Measurements from ENCODE around the gene HIRIP3. TPM values are rescaled to one million over a fixed set of nuclear protein-coding genes. Genes with fewer than 3 reads are reported as not detected.
A peak's percentile ranks its signal among the peaks of the same experiment; 100 is the strongest.

The HIRIP3 gene
- total RNA-seq, 3 donors from 2014 or later = 10.5 to 18.2 (median 15.5) TPM

DNA sequence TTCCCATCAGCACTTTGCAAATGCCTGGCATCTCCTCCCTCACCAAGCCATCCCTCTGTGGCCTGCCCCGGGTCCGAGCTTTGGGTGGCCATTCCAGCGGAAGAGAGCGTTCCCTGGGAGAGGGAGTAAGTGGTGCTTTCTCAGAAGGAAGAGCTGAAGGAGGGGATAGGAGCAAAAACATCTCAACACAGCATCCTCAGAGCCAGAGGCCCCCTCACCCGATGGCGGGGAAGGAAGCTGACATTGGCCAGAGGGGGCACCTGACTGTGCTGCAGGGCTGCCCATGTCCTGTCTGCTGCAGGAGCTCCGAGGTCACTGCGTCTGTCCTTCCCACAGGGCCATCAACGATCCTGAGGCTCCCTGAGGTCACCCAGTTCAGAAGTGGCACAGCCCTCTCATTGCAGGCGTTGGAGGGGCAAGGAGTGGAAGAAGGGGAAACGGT is 36.1 kb upstream of the HIRIP3 start:
- TF ChIP-seq POLR2AphosphoS5 (IDR thresholded peaks at IDR 0.05) = no peak
- no peak for TF ChIP-seq POLR2A (IDR thresholded peaks at IDR 0.05)
- TF ChIP-seq, protein P1, sequence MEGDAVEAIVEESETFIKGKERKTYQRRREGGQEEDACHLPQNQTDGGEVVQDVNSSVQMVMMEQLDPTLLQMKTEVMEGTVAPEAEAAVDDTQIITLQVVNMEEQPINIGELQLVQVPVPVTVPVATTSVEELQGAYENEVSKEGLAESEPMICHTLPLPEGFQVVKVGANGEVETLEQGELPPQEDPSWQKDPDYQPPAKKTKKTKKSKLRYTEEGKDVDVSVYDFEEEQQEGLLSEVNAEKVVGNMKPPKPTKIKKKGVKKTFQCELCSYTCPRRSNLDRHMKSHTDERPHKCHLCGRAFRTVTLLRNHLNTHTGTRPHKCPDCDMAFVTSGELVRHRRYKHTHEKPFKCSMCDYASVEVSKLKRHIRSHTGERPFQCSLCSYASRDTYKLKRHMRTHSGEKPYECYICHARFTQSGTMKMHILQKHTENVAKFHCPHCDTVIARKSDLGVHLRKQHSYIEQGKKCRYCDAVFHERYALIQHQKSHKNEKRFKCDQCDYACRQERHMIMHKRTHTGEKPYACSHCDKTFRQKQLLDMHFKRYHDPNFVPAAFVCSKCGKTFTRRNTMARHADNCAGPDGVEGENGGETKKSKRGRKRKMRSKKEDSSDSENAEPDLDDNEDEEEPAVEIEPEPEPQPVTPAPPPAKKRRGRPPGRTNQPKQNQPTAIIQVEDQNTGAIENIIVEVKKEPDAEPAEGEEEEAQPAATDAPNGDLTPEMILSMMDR (IDR thresholded peaks at IDR 0.05) = no peak
- intact Hi-C loops (cut with DNase I; ENCODE audit: low total_unique reads) = no loop called here
- Histone ChIP-seq H3K4me1 (no peaks in the 10 kb centered on the region), H3K27me3 (peaks cover 14 to 57% of the 10 kb centered on the region in 2 donors), H3K4me3 (no peak overlapping the region), H3K36me3 (no peaks in the 10 kb centered on the region), H3K9me3 (no peaks in the 10 kb centered on the region), H3K27ac (no peak overlapping the region)
- no peak for DNase-seq (ENCODE audit: low spot score in 2 of 2)

DNA sequence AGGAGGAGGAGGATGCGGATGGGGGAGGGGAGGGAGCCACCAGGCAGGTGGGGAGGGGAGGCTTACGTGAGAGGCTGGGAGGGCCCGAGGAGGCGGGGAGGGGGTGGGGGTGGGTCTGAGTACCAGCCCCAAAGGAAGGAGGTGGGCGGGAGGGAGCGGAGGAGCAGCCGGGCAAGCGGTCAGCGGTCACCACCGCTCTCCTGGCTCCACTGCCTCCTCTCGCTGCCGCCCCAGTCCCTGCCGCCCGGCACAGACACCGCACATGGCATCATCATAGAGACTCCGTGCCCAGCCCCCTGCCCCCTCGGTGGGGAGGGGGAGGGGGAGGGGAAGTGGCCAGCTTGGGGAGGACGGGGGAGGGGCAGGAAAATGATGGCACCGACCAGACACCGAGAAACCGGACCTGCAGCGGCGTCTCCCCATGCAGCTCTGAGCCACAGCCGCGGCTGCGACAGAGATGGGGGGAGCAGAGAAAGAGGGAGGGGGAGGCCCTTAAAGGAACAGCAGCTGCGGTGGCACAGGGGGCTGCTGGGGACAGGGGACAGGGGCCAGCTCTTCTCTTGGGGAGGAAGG is 35.5 kb upstream of the HIRIP3 start, which contains the start of gene TLCD3B:
Gene TLCD3B (minus strand): TSS at position 431 of the 573 bp plus-strand sequence. CDS start 744 bp downstream, outside the sequence.
- Histone ChIP-seq H3K36me3 (no peaks in the 10 kb centered on the region), H3K4me1 (no peaks in the 10 kb centered on the region), H3K27me3 (peaks cover 14 to 63% of the 10 kb centered on the region in 2 donors), H3K27ac (no peak within 1 kb of the TSS), H3K4me3 (peak within 1 kb of the TSS in 2 of 3 donors; percentile 26 to 52), H3K9me3 (no peaks in the 10 kb centered on the region)
- intact Hi-C loops (cut with DNase I; ENCODE audit: low total_unique reads) = no loop called here
- TF ChIP-seq, protein P1 (IDR thresholded peaks at IDR 0.05) = no peak
- TF ChIP-seq POLR2A (IDR thresholded peaks at IDR 0.05) = no peak
- TF ChIP-seq POLR2AphosphoS5 (IDR thresholded peaks at IDR 0.05) = no peak
- DNase-seq (ENCODE audit: low spot score in 2 of 2) = no peak

DNA sequence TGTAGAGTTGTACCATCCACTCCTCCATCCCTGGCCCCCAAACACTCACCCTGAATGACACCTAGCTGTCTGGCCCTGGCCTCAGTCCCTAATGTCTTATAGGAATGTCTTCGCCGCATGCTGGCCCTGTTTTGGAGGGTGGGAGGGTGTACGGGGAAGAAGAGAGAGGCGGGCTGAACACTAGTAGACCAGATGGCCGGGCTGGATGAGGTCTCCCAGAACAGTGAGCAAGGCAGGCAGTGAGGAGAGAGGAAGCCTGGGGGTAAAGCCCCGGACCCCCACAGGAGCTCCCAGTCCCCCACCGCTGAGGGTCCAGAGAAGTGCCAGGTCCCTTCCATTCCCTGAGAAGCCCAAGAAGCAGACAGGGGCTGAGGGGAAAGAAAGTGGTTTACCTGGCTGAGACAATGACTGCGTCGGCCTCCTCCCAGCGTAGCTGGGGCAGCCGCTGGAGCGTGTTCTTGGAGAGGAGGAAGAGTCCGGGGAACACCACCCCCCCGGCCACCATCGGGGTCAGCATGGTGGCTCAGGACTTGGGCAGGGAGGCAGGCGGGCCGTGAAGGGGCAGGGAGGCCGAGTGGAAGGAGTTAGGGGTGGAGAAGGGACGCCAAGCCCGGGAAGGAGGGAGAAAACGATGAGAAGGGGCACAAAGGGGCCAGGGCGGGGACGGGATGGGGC is 34.7 kb upstream of the HIRIP3 start:
- no peak overlapping the region for H3K4me3 ChIP-seq
- TF ChIP-seq POLR2AphosphoS5 (IDR thresholded peaks at IDR 0.05) (no peak), POLR2A (IDR thresholded peaks at IDR 0.05) (no peak)
- TF ChIP-seq, protein P1 (IDR thresholded peaks at IDR 0.05) = no peak
- no peak for DNase-seq (ENCODE audit: low spot score in 2 of 2)
- H3K27ac ChIP-seq = no peak overlapping the region
- H3K9me3 ChIP-seq = no peaks in the 10 kb centered on the region
- H3K4me1 ChIP-seq = no peaks in the 10 kb centered on the region
- peaks cover 14 to 68% of the 10 kb centered on the region in 2 donors for H3K27me3 ChIP-seq
- intact Hi-C loops (cut with DNase I; ENCODE audit: low total_unique reads) = no loop called here
- no peaks in the 10 kb centered on the region for H3K36me3 ChIP-seq

DNA sequence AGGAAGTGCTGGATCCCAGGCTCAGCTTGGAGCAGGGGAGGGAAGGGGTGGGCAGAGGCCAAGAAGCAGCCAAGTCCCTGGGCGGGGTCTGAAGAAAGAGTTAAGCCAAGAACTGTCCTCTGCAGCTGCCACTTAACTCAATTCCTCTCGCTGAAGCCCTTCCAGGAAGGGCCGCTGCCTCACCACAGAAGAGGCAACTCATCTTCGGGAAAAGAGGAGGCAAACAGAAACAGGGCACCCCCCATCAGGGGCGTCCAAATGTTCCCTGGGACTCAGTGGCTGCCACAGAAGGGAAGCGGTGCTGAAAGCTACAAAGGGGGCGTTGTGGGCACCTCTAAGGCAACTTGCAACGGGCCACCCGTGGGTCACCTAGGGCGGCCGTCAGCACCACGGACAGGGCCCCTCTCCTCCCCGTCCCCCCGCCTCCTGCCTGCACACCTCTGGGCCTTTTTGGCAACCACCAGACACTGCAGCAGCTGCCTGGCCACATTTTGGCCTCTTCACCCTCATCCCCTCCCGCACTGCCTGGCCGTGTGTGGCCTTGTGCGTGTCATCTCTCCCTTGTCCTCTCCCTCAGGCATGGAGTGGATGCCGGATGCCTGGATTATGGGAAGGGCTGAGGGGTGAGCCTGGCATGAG is 33.1 kb upstream of the HIRIP3 start:
- Histone ChIP-seq H3K9me3 (no peaks in the 10 kb centered on the region), H3K4me1 (no peaks in the 10 kb centered on the region), H3K27me3 (peaks cover 14 to 73% of the 10 kb centered on the region in 2 donors), H3K36me3 (no peaks in the 10 kb centered on the region), H3K27ac (no peak overlapping the region), H3K4me3 (no peak overlapping the region)
- DNase-seq (ENCODE audit: low spot score in 2 of 2) = no peak
- TF ChIP-seq POLR2A (IDR thresholded peaks at IDR 0.05) (no peak), POLR2AphosphoS5 (IDR thresholded peaks at IDR 0.05) (no peak)
- TF ChIP-seq, protein P1 (IDR thresholded peaks at IDR 0.05) = no peak
- intact Hi-C loops (cut with DNase I; ENCODE audit: low total_unique reads) = no loop called here

All from breast epithelium (tissue), 4 donors.